K562 (cell line): Measurements from ENCODE around the gene CSK. TPM values are rescaled to one million over a fixed set of nuclear protein-coding genes. Genes with fewer than 3 reads are reported as not detected.

Experiments
- ATAC-seq: fragments of 200-7000 bp; cut with Tn5 transposase; 3 replicates; pipeline ENCODE4 v1.9.1; 2020; ENCODE audit warnings: moderate library complexity
- BruUV-seq: library from RNA; stranded (reverse); fragments of 400-500 nt; replicated peaks from 2 replicates; lab custom pipeline; 2021; lab: Mats Ljungman, UMichigan
- CTCF ChIA-PET: fragments of 300-600 bp; formaldehyde crosslinking; extraction: SDS; loops from one replicate; lab custom pipeline; 2021; ENCODE audit warnings: low intra/inter-chr PET ratio; lab: Yijun Ruan, JAX
- POLR2A ChIA-PET: fragments of 300-600, 350-650 bp; sonication (Branson Sonifier 250); formaldehyde crosslinking; extraction: SDS; loops from one replicate; lab custom pipeline; 2021; ENCODE audit warnings: antibody characterized with exemption, inconsistent platforms; lab: Yijun Ruan, JAX
- DNase-seq, 4 experiments: peaks; one replicate each; pipeline versions ENCODE4 v3.0.0 to v3.0.0-alpha.2; 2011 to 2018; ENCODE audit warnings: low spot score in 3 of 4, mixed read lengths in 3 of 4; ENCODE audit errors: extremely low read depth in 1 of 4
- FAIRE-seq: peaks from 2 replicates; lab custom pipeline; 2011; peaks lifted over from hg19 to GRCh38; lab: Jason Lieb, UNC
- H2AFZ ChIP-seq: 2 replicates; pipeline ENCODE4 v1.6.0; 2011; ENCODE audit warnings: low read depth, low read length, control low read depth, inconsistent platforms
- H3K27ac ChIP-seq: fragments of 200-600 bp; 3 replicates; pipeline ENCODE4 v1.8.0; 2011; ENCODE audit warnings: low read depth, mild to moderate bottlenecking, control low read depth, inconsistent platforms, low read length, moderate library complexity, mixed read lengths; ENCODE audit errors: extremely low read depth
- H3K27me3 ChIP-seq, 2 experiments: fragments of 300-600 bp in 1 of 2; 2 replicates in 1 of 2; 3 replicates in 1 of 2; pipeline versions ENCODE4 v1.6.0 to v1.8.0; 2011; ENCODE audit warnings: inconsistent platforms in 2 of 2, low read length in 2 of 2, mild to moderate bottlenecking in 1 of 2, mixed read lengths in 1 of 2, moderate library complexity in 1 of 2; ENCODE audit not compliant: control insufficient read depth in 2 of 2, insufficient read depth in 2 of 2
- H3K36me3 ChIP-seq: fragments of 300-600 bp; 3 replicates; pipeline ENCODE4 v1.8.0; 2011; ENCODE audit warnings: mild to moderate bottlenecking, low read length, inconsistent platforms; ENCODE audit not compliant: control insufficient read depth, insufficient read depth
- H3K4me1 ChIP-seq, 2 experiments: fragments of 200-600 bp in 1 of 2; replicated peaks in 1 of 2; 2 replicates in 1 of 2; 3 replicates in 1 of 2; pipeline versions ENCODE4 v1.5.1 to v1.8.0; 2011; ENCODE audit warnings: inconsistent platforms in 2 of 2, low read length in 2 of 2, mild to moderate bottlenecking in 1 of 2, mixed read lengths in 1 of 2, moderate library complexity in 1 of 2; ENCODE audit not compliant: control insufficient read depth in 2 of 2, insufficient read depth in 2 of 2
- H3K4me2 ChIP-seq: 2 replicates; pipeline ENCODE4 v1.6.1; 2011; ENCODE audit warnings: low read length, control low read depth, inconsistent platforms, mixed read lengths; ENCODE audit not compliant: insufficient read depth
- H3K4me3 ChIP-seq: fragments of 200-600 bp; sonication (generic), shearing (Covaris generic); 2 replicates; pipeline ENCODE4 v1.5.1; 2016; ENCODE audit warnings: control low read depth, inconsistent platforms
- H3K79me2 ChIP-seq: fragments of 200-600 bp; 3 replicates; pipeline ENCODE4 v1.8.0; 2011; ENCODE audit warnings: low read length, inconsistent platforms; ENCODE audit not compliant: control insufficient read depth, insufficient read depth
- H3K9ac ChIP-seq, 2 experiments: 2 replicates each; pipeline versions ENCODE4 v1.6.0 to v1.6.1; 2011; ENCODE audit warnings: low read depth in 2 of 2, low read length in 2 of 2, control low read depth in 1 of 2, inconsistent platforms in 1 of 2, mild to moderate bottlenecking in 1 of 2, mixed read lengths in 1 of 2; ENCODE audit not compliant: insufficient read depth in 1 of 2
- H3K9me1 ChIP-seq: one replicate; pipeline ENCODE4 v1.6.0; 2011; ENCODE audit warnings: inconsistent platforms, mild to moderate bottlenecking, low read length, moderate library complexity; ENCODE audit not compliant: control insufficient read depth, insufficient read depth
- H3K9me3 ChIP-seq: replicated peaks from 2 replicates; pipeline ENCODE4 v1.5.1; 2011; ENCODE audit warnings: low read depth, low read length, inconsistent platforms; ENCODE audit not compliant: control insufficient read depth, insufficient read depth
- H4K20me1 ChIP-seq: replicated peaks from 2 replicates; pipeline ENCODE4 v1.6.1; 2011; ENCODE audit warnings: low read length, inconsistent platforms, mixed read lengths; ENCODE audit not compliant: control insufficient read depth, insufficient read depth
- DIDO1 ChIP-seq: fragments of 450-650 bp; IDR thresholded peaks from 2 replicates; pipeline ENCODE4 v1.6.1; 2016; ENCODE audit warnings: low read depth, missing biosample characterization, missing genetic modification characterization
- KLF16 ChIP-seq: IDR thresholded peaks from 2 replicates; pipeline ENCODE4 v1.6.1; 2016; ENCODE audit warnings: antibody characterized with exemption
- KLF6 ChIP-seq: fragments of 250-450 bp; sonication (Bioruptor Pico); IDR thresholded peaks from 2 replicates; pipeline ENCODE4 v1.4.0; 2020; ENCODE audit warnings: mild to moderate bottlenecking, moderate library complexity, borderline replicate concordance
- MLLT1 ChIP-seq, 2 experiments: fragments of 450-650 bp; IDR thresholded peaks; 2 replicates each; pipeline ENCODE4 v1.6.1; 2016
- NEUROD1 ChIP-seq: fragments of 150-350 bp; IDR thresholded peaks from 2 replicates; pipeline ENCODE4 v1.6.1; 2014; ENCODE audit warnings: borderline replicate concordance, low read length, low read depth; ENCODE audit not compliant: partially characterized antibody
- PKNOX1 ChIP-seq: fragments of 450-650 bp; IDR thresholded peaks from 2 replicates; pipeline ENCODE4 v1.6.1; 2016
- POLR3G ChIP-seq: IDR thresholded peaks from 2 replicates; pipeline ENCODE4 v1.6.1; 2011; ENCODE audit not compliant: insufficient read length, insufficient replicate concordance; ENCODE audit errors: extremely low read depth
- PTRF ChIP-seq: fragments of 450-650 bp; IDR thresholded peaks from 2 replicates; pipeline ENCODE4 v1.6.1; 2016; ENCODE audit warnings: mild to moderate bottlenecking, missing genetic modification characterization, missing compliant biosample characterization
- RAD21 ChIP-seq, 2 experiments: fragments of 250-450 bp in 1 of 2; fragments of 450-650 bp in 1 of 2; sonication (Bioruptor Pico) in 1 of 2; formaldehyde crosslinking in 1 of 2; IDR thresholded peaks in 1 of 2; conservative IDR thresholded peaks in 1 of 2; 2 replicates each; pipeline versions ENCODE4 v1.4.0 to v1.8.0; 2020 to 2022; ENCODE audit warnings: mild to moderate bottlenecking in 2 of 2, moderate library complexity in 1 of 2
- RFX5 ChIP-seq: IDR thresholded peaks from 2 replicates; pipeline ENCODE4 v1.6.1; 2011; ENCODE audit warnings: low read depth, mild to moderate bottlenecking, improper control_type of control experiment, low read length
- SMC3 ChIP-seq: conservative IDR thresholded peaks from 2 replicates; pipeline ENCODE4 v1.6.1; 2011; ENCODE audit warnings: low read depth, low read length, improper control_type of control experiment; ENCODE audit not compliant: insufficient read depth
- TEAD4 ChIP-seq, 2 experiments: sonication (generic) in 1 of 2; formaldehyde crosslinking in 1 of 2; IDR thresholded peaks; 2 replicates each; pipeline versions ENCODE4 v1.6.1 to v1.8.0; 2012 to 2022; ENCODE audit warnings: borderline replicate concordance in 1 of 2, inconsistent platforms in 1 of 2, low read length in 1 of 2, mild to moderate bottlenecking in 1 of 2, missing genetic modification reagents in 1 of 2
- XRCC5 ChIP-seq: fragments of 200-400 bp; formaldehyde crosslinking; IDR thresholded peaks from 2 replicates; pipeline ENCODE4 v1.6.1; 2017; ENCODE audit warnings: low read depth, mild to moderate bottlenecking, low read length
- ZNF175 ChIP-seq: fragments of 200-800 bp; sonication (Bioruptor generic); IDR thresholded peaks from 2 replicates; pipeline ENCODE4 v1.6.1; 2016; ENCODE audit warnings: low read depth, mild to moderate bottlenecking, missing genetic modification characterization, missing compliant biosample characterization
- ZNF24 ChIP-seq: fragments of 450-650 bp; IDR thresholded peaks from 2 replicates; pipeline ENCODE4 v1.6.1; 2016
- ZNF311 ChIP-seq: fragments of 250-450 bp; sonication (Bioruptor Pico); IDR thresholded peaks from 2 replicates; pipeline ENCODE4 v1.4.0; 2020; ENCODE audit warnings: mild to moderate bottlenecking, moderate library complexity
- ZNF57 ChIP-seq: fragments of 450-650 bp; formaldehyde crosslinking; IDR thresholded peaks from 2 replicates; pipeline ENCODE4 v1.4.0; 2020; ENCODE audit warnings: mild to moderate bottlenecking, moderate library complexity
- ZNF766 ChIP-seq: fragments of 200-800 bp; sonication (Bioruptor generic); conservative IDR thresholded peaks from 2 replicates; pipeline ENCODE4 v1.6.1; 2016; ENCODE audit warnings: missing genetic modification characterization, missing compliant biosample characterization
- WGBS: fragments of 100-300 bp; shearing (Covaris generic); methylation state at CpG from one replicate; pipeline ENCODE4 v1.1.6; 2016; ENCODE audit warnings: low coverage, mixed read lengths; ENCODE audit not compliant: insufficient coverage; ENCODE audit errors: missing lambda C conversion rate; 5-methylcytosine and 5-hydroxymethylcytosine counted together
- in situ Hi-C: fragments of 300-500 bp; cut with MboI; formaldehyde crosslinking; loops from 4 replicates; pipeline ENCODE4 v1.15.0; 2018; ENCODE audit warnings: inconsistent platforms, mixed read lengths
- intact Hi-C: fragments of 100-400 bp; cut with micrococcal nuclease; formaldehyde crosslinking; loops from 2 replicates; pipeline ENCODE4 v1.14.2; 2022
- polyA plus RNA-seq, 8 experiments: library from polyadenylated mRNA; depleted of rRNA in 4 of 8; stranded (reverse) in 5 of 8; unstranded in 3 of 8; fragments of >200 nt; fragmentation: Nextera tagmentation in 2 of 8; fragmentation: Illumina TruSeq in 1 of 8; extraction: Ambion mirVana in 2 of 8; extraction: Trizol in 1 of 8; gene quantifications; 2 replicates each; pipeline versions ENCODE4 v1.2.1 to v1.2.3, GENCODE V29; 2011 to 2014; ENCODE audit warnings: inconsistent platforms in 1 of 8, missing spikeins in 1 of 8
- total RNA-seq, 7 experiments: library from RNA; depleted of rRNA in 6 of 7; stranded (reverse); fragments of >200 nt in 6 of 7; fragmentation: Illumina TruSeq in 2 of 7; extraction: Trizol in 2 of 7; gene quantifications; 2 replicates each; pipeline versions ENCODE4 v1.2.1 to v1.2.3, GENCODE V29; 2011 to 2021; ENCODE audit warnings: low replicate concordance in 1 of 7
- TF ChIP-seq, protein P1 (sequence below): sonication (generic); formaldehyde crosslinking; IDR thresholded peaks from 2 replicates; pipeline ENCODE4 v1.8.0; 2022; ENCODE audit warnings: mild to moderate bottlenecking, missing genetic modification reagents

The CSK gene
- total and polyA plus RNA-seq, 9 of the 15 experiments (the other 6 are each of a cell fraction or from before 2014, with no cell fraction given) = 1.5 to 112 (median 22.5) TPM

- H3K27ac ChIP-seq = no peak overlapping the region
- intact Hi-C loops (loop anchor here (5.0 kb wide), 1 partner anchor 63 kb away; no protein-coding TSS in a partner anchor), in situ Hi-C loops (no loop called here)
- no peak overlapping the region for H2AFZ ChIP-seq
- H3K36me3 ChIP-seq = peaks cover 40% of the 10 kb centered on the region; the same call in 1 of the 3 replicates
- CTCF ChIA-PET = interaction anchor here (0.6 kb wide), 2 partner anchors 64 to 130 kb away, joined by 3 read pairs; no protein-coding TSS in a partner anchor
- no TSS peak for BruUV-seq
- no peak overlapping the region for H3K4me2 ChIP-seq
- H3K4me3 ChIP-seq = no peak overlapping the region
- H3K9me1 ChIP-seq = no peaks in the 10 kb centered on the region
- POLR2A ChIA-PET = interaction anchor here (0.6 to 0.8 kb wide), 2 partner anchors 106 to 116 kb away, joined by 3 read pairs; no protein-coding TSS in a partner anchor
- DNase-seq = peak; percentile 68 to 87 (median 80)
- H3K9ac ChIP-seq = no peak overlapping the region
- peak; percentile 90 for FAIRE-seq
- WGBS = 36% methylated on average over 5 of the region's 5 CpGs
- ATAC-seq = peak; percentile 84
- H3K4me1 ChIP-seq = peaks cover 0 to 30% of the 10 kb centered on the region in 2 experiments; a peak in 2 of 5 replicates
- no peaks in the 10 kb centered on the region for H3K79me2 ChIP-seq
- no peaks in the 10 kb centered on the region for H3K9me3 ChIP-seq
- H4K20me1 ChIP-seq = peaks cover 4% of the 10 kb centered on the region; the same call in 1 of the 2 replicates
- peaks cover 0 to 10% of the 10 kb centered on the region in 2 experiments; a peak in 1 of 5 replicates for H3K27me3 ChIP-seq
- TF ChIP-seq DIDO1 (no peak), MLLT1 (IDR thresholded peaks at IDR 0.05) (peak in 1 of 2 experiments; percentile 94; a peak in 2 of 4 replicates), ZNF24 (no peak), ZNF175 (CRISPR knock-in tag) (no peak), SMC3 (0 out of 2 replicates have a peak, but pooled peaks have one; percentile 39), NEUROD1 (no peak), XRCC5 (peak; percentile 40; the same call in 1 of the 2 replicates), KLF6 (CRISPR knock-in tag) (no peak), RAD21 (CRISPR knock-in tag; conservative IDR thresholded peaks at IDR 0.05 in 1 of 2, IDR thresholded peaks at IDR 0.05 in 1 of 2) (peak; percentile 41 to 68; a peak in 3 of 4 replicates), RFX5 (no peak), KLF16 (0 out of 2 replicates have a peak, but pooled peaks have one; percentile 42), POLR3G (no peak), TEAD4 (IDR thresholded peaks at IDR 0.05; ENCODE audit: low read length) (no peak), TEAD4 (CRISPR knock-in tag; IDR thresholded peaks at IDR 0.05; ENCODE audit: borderline replicate concordance) (no peak), ZNF766 (no peak), ZNF311 (CRISPR knock-in tag) (no peak), PTRF (tag) (no peak), PKNOX1 (no peak), ZNF57 (no peak)
- TF ChIP-seq, protein P1, sequence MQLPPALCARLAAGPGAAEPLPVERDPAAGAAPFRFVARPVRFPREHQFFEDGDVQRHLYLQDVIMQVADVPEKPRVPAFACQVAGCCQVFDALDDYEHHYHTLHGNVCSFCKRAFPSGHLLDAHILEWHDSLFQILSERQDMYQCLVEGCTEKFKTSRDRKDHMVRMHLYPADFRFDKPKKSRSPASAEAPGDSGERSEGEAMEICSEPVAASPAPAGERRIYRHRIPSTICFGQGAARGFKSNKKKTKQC (CRISPR knock-in tag) = no peak
Measured at GRCh38 chr15:74835312-74835823, 53.5 kb downstream of the CSK start.
